Panc1 (cell line): ENCODE data around the gene PRAMEF1. TPM values are rescaled to one million over a fixed set of nuclear protein-coding genes. Genes with fewer than 3 reads are reported as not detected.

Experiments
- ATAC-seq: fragments of 200-7000 bp; cut with Tn5 transposase; 2 replicates; pipeline ENCODE4 v1.9.1; 2020; ENCODE audit warnings: mild to moderate bottlenecking, moderate library complexity
- BruUV-seq: library from RNA; stranded (reverse); fragments of 400-500 nt; replicated peaks from 2 replicates; lab custom pipeline; 2021; lab: Mats Ljungman, UMichigan
- CTCF ChIA-PET: fragments of 300-600 bp; sonication (Branson Sonifier 250); formaldehyde crosslinking; loops from one replicate; lab custom pipeline; 2022; ENCODE audit warnings: antibody characterized with exemption; lab: Charles Lee
- POLR2A ChIA-PET: fragments of 300-600 bp; sonication (Branson Sonifier 250); formaldehyde crosslinking; loops from one replicate; lab custom pipeline; 2022; ENCODE audit warnings: antibody characterized with exemption; lab: Charles Lee
- DNase-seq: peaks from one replicate; pipeline ENCODE4 v3.0.0-alpha.2; 2010; ENCODE audit warnings: low read depth, low spot score
- H3K27ac ChIP-seq: 2 replicates; pipeline ENCODE4 v1.5.1; 2011; ENCODE audit warnings: mild to moderate bottlenecking, low read length, inconsistent platforms
- H3K27me3 ChIP-seq: fragments of 200-500 bp; sonication (Bioruptor generic); 2 replicates; pipeline ENCODE4 v1.6.0; 2014; ENCODE audit warnings: low read length, inconsistent platforms; ENCODE audit not compliant: control insufficient read depth, insufficient read depth
- H3K36me3 ChIP-seq: fragments of 200-500 bp; sonication (Bioruptor generic); 2 replicates; pipeline ENCODE4 v1.5.1; 2014; ENCODE audit warnings: inconsistent platforms, mild to moderate bottlenecking, low read length, moderate library complexity; ENCODE audit not compliant: control insufficient read depth, insufficient read depth
- H3K4me1 ChIP-seq: 2 replicates; pipeline ENCODE4 v1.5.1; 2011; ENCODE audit warnings: inconsistent platforms, mild to moderate bottlenecking, low read length, moderate library complexity; ENCODE audit not compliant: control insufficient read depth, insufficient read depth
- H3K4me3 ChIP-seq, 2 experiments: 2 replicates each; pipeline ENCODE4 v1.5.1; 2011 to 2012; ENCODE audit warnings: low read depth in 2 of 2, low read length in 2 of 2, mild to moderate bottlenecking in 2 of 2, inconsistent platforms in 1 of 2, moderate library complexity in 1 of 2
- H3K9me3 ChIP-seq: fragments of 200-500 bp; sonication (Bioruptor generic); 2 replicates; pipeline ENCODE4 v1.5.1; 2014; ENCODE audit warnings: low read depth, mild to moderate bottlenecking, inconsistent platforms, low read length, moderate library complexity; ENCODE audit not compliant: control insufficient read depth, insufficient read depth
- POLR2AphosphoS5 ChIP-seq: IDR thresholded peaks from 2 replicates; pipeline ENCODE4 v1.6.1; 2012; ENCODE audit warnings: mild to moderate bottlenecking, low read depth, low read length, moderate library complexity
- SIN3A ChIP-seq: IDR thresholded peaks from 2 replicates; pipeline ENCODE4 v1.6.1; 2012; ENCODE audit warnings: low read depth, mild to moderate bottlenecking, low read length, moderate library complexity, borderline replicate concordance; ENCODE audit not compliant: insufficient read depth
- TCF7L2 ChIP-seq: IDR thresholded peaks from 2 replicates; pipeline ENCODE4 v1.6.1; 2011; ENCODE audit warnings: mild to moderate bottlenecking, low read depth, low read length, inconsistent platforms
- in situ Hi-C: cut with HindIII; loops from 2 replicates; pipeline ENCODE4 v1.10.0; 2016; ENCODE audit warnings: low sequenced_read_pairs, low pct_unique_long_range_greater_than_20kb
- intact Hi-C: fragments of 100-400 bp; cut with micrococcal nuclease; formaldehyde crosslinking; loops from one replicate; pipeline ENCODE4 v1.10.0; 2022; ENCODE audit not compliant: unreplicated experiment
- total RNA-seq: library from RNA; stranded (reverse); gene quantifications from one replicate; pipeline ENCODE4 v1.2.1, GENCODE V29; 2021; ENCODE audit not compliant: unreplicated experiment
- TF ChIP-seq, protein P1 (sequence below), 2 experiments: IDR thresholded peaks; 2 replicates each; pipeline ENCODE4 v1.6.1; 2011 to 2012; ENCODE audit warnings: low read depth in 2 of 2, control low read depth in 1 of 2, low read length in 1 of 2, mild to moderate bottlenecking in 1 of 2, moderate library complexity in 1 of 2; ENCODE audit not compliant: insufficient read depth in 1 of 2
- TF ChIP-seq, protein P2 (sequence below): fragments of 450-650 bp; IDR thresholded peaks from 2 replicates; pipeline ENCODE4 v1.5.1; 2017; ENCODE audit warnings: mild to moderate bottlenecking

Gene PRAMEF1
- total RNA-seq, 1 experiment from 2014 or later: not detected

DNA sequence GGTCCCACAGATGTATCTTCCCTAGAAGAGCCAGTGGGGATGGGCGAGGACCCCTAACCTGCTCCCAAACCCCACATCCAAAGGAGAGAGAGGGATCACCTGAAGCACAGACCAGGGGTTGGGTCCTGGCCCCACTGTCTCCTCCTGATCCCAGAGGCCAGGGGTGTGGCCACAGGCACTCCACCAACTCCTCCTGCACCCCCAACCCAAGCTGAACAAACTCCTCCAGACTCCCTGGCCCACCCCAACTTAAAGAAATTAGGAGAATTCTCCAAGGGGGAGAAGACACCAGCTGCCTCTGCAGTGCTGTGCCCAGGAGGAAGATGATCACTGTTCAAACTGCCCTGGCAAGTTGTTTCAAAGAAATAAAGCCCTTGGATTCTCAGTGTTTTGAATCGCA lies 22.2 kb upstream of the PRAMEF1 start:
- no peaks in the 10 kb centered on the region for H3K4me1 ChIP-seq
- no peaks in the 10 kb centered on the region for H3K9me3 ChIP-seq
- ChIA-PET POLR2A (no interaction called here), CTCF (no interaction called here)
- intact Hi-C loops (no loop called here), in situ Hi-C loops (no loop called here)
- H3K36me3 ChIP-seq: no peaks in the 10 kb centered on the region
- ATAC-seq (no peak), DNase-seq (no peak)
- no peak overlapping the region for H3K27ac ChIP-seq
- no TSS peak for BruUV-seq
- no peaks in the 10 kb centered on the region for H3K27me3 ChIP-seq
- TF ChIP-seq, protein P1, sequence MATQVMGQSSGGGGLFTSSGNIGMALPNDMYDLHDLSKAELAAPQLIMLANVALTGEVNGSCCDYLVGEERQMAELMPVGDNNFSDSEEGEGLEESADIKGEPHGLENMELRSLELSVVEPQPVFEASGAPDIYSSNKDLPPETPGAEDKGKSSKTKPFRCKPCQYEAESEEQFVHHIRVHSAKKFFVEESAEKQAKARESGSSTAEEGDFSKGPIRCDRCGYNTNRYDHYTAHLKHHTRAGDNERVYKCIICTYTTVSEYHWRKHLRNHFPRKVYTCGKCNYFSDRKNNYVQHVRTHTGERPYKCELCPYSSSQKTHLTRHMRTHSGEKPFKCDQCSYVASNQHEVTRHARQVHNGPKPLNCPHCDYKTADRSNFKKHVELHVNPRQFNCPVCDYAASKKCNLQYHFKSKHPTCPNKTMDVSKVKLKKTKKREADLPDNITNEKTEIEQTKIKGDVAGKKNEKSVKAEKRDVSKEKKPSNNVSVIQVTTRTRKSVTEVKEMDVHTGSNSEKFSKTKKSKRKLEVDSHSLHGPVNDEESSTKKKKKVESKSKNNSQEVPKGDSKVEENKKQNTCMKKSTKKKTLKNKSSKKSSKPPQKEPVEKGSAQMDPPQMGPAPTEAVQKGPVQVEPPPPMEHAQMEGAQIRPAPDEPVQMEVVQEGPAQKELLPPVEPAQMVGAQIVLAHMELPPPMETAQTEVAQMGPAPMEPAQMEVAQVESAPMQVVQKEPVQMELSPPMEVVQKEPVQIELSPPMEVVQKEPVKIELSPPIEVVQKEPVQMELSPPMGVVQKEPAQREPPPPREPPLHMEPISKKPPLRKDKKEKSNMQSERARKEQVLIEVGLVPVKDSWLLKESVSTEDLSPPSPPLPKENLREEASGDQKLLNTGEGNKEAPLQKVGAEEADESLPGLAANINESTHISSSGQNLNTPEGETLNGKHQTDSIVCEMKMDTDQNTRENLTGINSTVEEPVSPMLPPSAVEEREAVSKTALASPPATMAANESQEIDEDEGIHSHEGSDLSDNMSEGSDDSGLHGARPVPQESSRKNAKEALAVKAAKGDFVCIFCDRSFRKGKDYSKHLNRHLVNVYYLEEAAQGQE (IDR thresholded peaks at IDR 0.05; ENCODE audit: insufficient read depth in 1 of 2, low read depth in 2 of 2, low read length in 1 of 2): no peak
- TF ChIP-seq TCF7L2 (no peak), POLR2AphosphoS5 (no peak), SIN3A (no peak)
- TF ChIP-seq, protein P2, sequence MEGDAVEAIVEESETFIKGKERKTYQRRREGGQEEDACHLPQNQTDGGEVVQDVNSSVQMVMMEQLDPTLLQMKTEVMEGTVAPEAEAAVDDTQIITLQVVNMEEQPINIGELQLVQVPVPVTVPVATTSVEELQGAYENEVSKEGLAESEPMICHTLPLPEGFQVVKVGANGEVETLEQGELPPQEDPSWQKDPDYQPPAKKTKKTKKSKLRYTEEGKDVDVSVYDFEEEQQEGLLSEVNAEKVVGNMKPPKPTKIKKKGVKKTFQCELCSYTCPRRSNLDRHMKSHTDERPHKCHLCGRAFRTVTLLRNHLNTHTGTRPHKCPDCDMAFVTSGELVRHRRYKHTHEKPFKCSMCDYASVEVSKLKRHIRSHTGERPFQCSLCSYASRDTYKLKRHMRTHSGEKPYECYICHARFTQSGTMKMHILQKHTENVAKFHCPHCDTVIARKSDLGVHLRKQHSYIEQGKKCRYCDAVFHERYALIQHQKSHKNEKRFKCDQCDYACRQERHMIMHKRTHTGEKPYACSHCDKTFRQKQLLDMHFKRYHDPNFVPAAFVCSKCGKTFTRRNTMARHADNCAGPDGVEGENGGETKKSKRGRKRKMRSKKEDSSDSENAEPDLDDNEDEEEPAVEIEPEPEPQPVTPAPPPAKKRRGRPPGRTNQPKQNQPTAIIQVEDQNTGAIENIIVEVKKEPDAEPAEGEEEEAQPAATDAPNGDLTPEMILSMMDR: no peak
- no peak overlapping the region for H3K4me3 ChIP-seq

DNA sequence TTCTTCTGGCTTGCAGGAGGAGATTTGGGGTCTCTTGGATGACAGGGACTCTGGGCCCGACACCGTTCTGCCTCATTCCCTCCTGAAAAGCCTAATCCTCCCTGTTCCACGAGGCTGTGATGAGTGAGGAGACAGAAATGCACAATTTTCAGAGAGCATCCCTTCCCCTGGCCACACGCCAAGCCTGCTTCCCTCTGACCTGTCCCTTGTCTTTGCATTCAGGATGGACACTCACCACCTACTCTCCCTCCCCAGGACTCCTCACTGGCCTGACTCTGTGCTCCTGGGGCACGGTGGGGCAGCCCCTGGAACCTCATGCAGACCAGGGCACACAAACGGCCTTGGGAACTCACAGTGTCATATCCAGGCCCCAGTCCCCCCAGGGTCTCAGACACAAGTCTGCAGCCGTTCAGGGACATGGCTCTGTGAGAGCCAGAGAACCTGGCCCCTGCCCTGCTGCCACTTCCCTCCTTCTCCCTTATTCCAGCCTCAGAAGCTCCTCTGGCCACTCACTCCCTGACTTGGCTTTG lies 21.2 kb upstream of the PRAMEF1 start:
- no TSS peak for BruUV-seq
- no peak for ATAC-seq
- ChIA-PET CTCF (interaction anchor here (0.6 kb wide), 1 partner anchor 706 kb away, joined by 3 read pairs; no protein-coding TSS in a partner anchor), POLR2A (no interaction called here)
- H3K36me3 ChIP-seq: no peaks in the 10 kb centered on the region
- in situ Hi-C loops: no loop called here
- H3K27me3 ChIP-seq: no peaks in the 10 kb centered on the region
- H3K9me3 ChIP-seq: no peaks in the 10 kb centered on the region
- intact Hi-C loops: no loop called here
- H3K27ac ChIP-seq: no peak overlapping the region
- no peak overlapping the region for H3K4me3 ChIP-seq
- TF ChIP-seq, protein P1 (IDR thresholded peaks at IDR 0.05; ENCODE audit: insufficient read depth in 1 of 2, low read depth in 2 of 2, low read length in 1 of 2): no peak
- TF ChIP-seq TCF7L2 (no peak), SIN3A (no peak), POLR2AphosphoS5 (no peak)
- TF ChIP-seq, protein P2: no peak
- DNase-seq: no peak
- no peaks in the 10 kb centered on the region for H3K4me1 ChIP-seq
